Spleen (tissue), 7 donors: ENCODE results near the gene SGIP1.

Experiments
- POLR2A ChIP-seq, 3 donors: fragments of 450-650 bp; IDR thresholded peaks; one replicate each; pipeline ENCODE4 v1.5.1; 2017; ENCODE audit warnings: antibody characterized with exemption in 3 of 3, mild to moderate bottlenecking in 1 of 3
- POLR2AphosphoS5 ChIP-seq, 3 donors: sonication (generic); formaldehyde crosslinking; IDR thresholded peaks; one replicate each; pipeline ENCODE4 v1.5.1; 2017; ENCODE audit warnings: antibody characterized with exemption in 3 of 3
- TF ChIP-seq, protein P1 (sequence below), 11 experiments: fragments of 200-600 bp in 7 of 11; fragments of 450-650 bp in 4 of 11; sonication (generic) in 4 of 11; IDR thresholded peaks in 8 of 11; conservative IDR thresholded peaks in 3 of 11; 1 replicate in 7 of 11; 2 replicates in 4 of 11; pipeline versions ENCODE4 v1.4.0 to v1.8.0; 2016 to 2021; ENCODE audit warnings: antibody characterized with exemption in 11 of 11, inconsistent platforms in 4 of 11, mild to moderate bottlenecking in 1 of 11
- donor health status: DM: no; HTN: no; CAD: no; lungs with moderate emphysema.
- donor health status: DM: no; HTN: no; CAD: no.
- donor health status: DM: no; HTN: no; CAD: no.

DNA sequence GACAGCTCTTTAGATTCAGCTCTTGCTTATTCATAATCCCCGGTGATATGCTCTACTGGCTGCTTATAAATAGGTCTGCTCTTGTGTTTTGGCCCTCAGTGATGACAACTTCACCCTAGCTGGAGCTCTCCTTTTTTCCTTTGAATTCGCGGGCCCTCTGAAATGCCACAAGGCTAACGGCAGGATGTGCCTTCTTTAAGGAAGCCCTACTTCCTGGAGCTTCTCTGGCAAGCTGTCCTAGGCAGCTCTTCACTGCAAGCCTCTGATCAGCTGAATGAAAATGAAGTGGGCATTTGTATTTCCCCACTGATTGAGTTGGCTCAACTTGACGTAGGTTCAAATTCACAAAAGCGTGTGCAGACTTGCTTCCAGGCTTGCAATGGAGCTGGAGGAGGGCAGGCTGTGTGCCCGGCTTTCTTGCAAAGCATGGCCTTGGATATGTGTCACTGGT, 22.2 kb downstream of the SGIP1 start:
- TF ChIP-seq POLR2AphosphoS5 (IDR thresholded peaks at IDR 0.05) (no peak), POLR2A (IDR thresholded peaks at IDR 0.05) (no peak)
- TF ChIP-seq, protein P1, sequence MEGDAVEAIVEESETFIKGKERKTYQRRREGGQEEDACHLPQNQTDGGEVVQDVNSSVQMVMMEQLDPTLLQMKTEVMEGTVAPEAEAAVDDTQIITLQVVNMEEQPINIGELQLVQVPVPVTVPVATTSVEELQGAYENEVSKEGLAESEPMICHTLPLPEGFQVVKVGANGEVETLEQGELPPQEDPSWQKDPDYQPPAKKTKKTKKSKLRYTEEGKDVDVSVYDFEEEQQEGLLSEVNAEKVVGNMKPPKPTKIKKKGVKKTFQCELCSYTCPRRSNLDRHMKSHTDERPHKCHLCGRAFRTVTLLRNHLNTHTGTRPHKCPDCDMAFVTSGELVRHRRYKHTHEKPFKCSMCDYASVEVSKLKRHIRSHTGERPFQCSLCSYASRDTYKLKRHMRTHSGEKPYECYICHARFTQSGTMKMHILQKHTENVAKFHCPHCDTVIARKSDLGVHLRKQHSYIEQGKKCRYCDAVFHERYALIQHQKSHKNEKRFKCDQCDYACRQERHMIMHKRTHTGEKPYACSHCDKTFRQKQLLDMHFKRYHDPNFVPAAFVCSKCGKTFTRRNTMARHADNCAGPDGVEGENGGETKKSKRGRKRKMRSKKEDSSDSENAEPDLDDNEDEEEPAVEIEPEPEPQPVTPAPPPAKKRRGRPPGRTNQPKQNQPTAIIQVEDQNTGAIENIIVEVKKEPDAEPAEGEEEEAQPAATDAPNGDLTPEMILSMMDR (IDR thresholded peaks at IDR 0.05 in 8 of 11, conservative IDR thresholded peaks at IDR 0.05 in 3 of 11): no peak
